Prostate gland (tissue), 2 donors: ENCODE measurements around the gene CHST2. TPM values are rescaled to one million over a fixed set of nuclear protein-coding genes. Genes with fewer than 3 reads are reported as not detected.
"Not testable (repeated sequence)": the region's sequence is repeated elsewhere in the genome, so short reads cannot be mapped to it uniquely, and the experiment has no call there.

Source experiments
- DNase-seq: peaks from one replicate; pipeline ENCODE4 v3.0.0-alpha.2; 2019; ENCODE audit warnings: low spot score
- H3K27ac ChIP-seq, 2 donors: fragments of 200-600 bp; sonication (generic); 2 replicates each; pipeline ENCODE4 v1.5.1; 2017 to 2019
- H3K27me3 ChIP-seq: fragments of 200-600 bp; sonication (generic); replicated peaks from 2 replicates; pipeline ENCODE4 v1.5.1; 2019; ENCODE audit not compliant: insufficient read depth
- H3K36me3 ChIP-seq, 2 donors: fragments of 200-600 bp; sonication (generic); 1 replicate in 1 of 2; 2 replicates in 1 of 2; pipeline versions ENCODE4 v1.5.1 to v1.8.1; 2017 to 2019
- H3K4me1 ChIP-seq: fragments of 200-600 bp; sonication (generic); replicated peaks from 2 replicates; pipeline ENCODE4 v1.5.1; 2019
- H3K4me3 ChIP-seq, 2 donors: fragments of 200-600 bp; sonication (generic); 2 replicates each; pipeline ENCODE4 v1.5.1; 2017 to 2019
- H3K9me3 ChIP-seq: fragments of 200-600 bp; sonication (generic); 2 replicates; pipeline ENCODE4 v1.5.1; 2017
- CTCF ChIP-seq, 4 experiments: fragments of 200-600 bp in 2 of 4; fragments of 450-650 bp in 2 of 4; sonication (generic) in 2 of 4; IDR thresholded peaks; 1 replicate in 3 of 4; 2 replicates in 1 of 4; pipeline ENCODE4 v1.5.1; 2016 to 2019; ENCODE audit warnings: antibody characterized with exemption in 4 of 4, mild to moderate bottlenecking in 2 of 4, moderate library complexity in 2 of 4
- POLR2A ChIP-seq: fragments of 450-650 bp; IDR thresholded peaks from one replicate; pipeline ENCODE4 v1.6.1; 2016; ENCODE audit warnings: antibody characterized with exemption, mild to moderate bottlenecking
- POLR2AphosphoS5 ChIP-seq: sonication (generic); formaldehyde crosslinking; IDR thresholded peaks from one replicate; pipeline ENCODE4 v1.6.1; 2017; ENCODE audit warnings: antibody characterized with exemption
- WGBS: methylation state at CpG from one replicate; pipeline ENCODE4 v1.1.5; 2018; 5-methylcytosine and 5-hydroxymethylcytosine counted together
- intact Hi-C: fragments of 100-400 bp; cut with DNase I; formaldehyde crosslinking; loops from one replicate; pipeline ENCODE4 v1.14.2; 2022
- total RNA-seq, 2 donors: library from RNA; depleted of rRNA; stranded (reverse); fragments of >200 nt; gene quantifications; one replicate each; pipeline ENCODE4 v1.1.0, GENCODE V29; 2016

The CHST2 gene
- 1 to 10 TPM; 9.6 to 9.7 TPM for total RNA-seq

- H3K27ac ChIP-seq = peak within 1 kb of the TSS; percentile 53 to 60
- H3K36me3 ChIP-seq = no peaks in the 10 kb centered on the region
- no peaks in the 10 kb centered on the region for H3K9me3 ChIP-seq
- H3K4me3 ChIP-seq = peak within 1 kb of the TSS; percentile 56 to 61
- under 1% methylated on average over 65 of the region's 102 CpGs for WGBS
- TF ChIP-seq POLR2A (peak; percentile 78), POLR2AphosphoS5 (no peak), CTCF (IDR thresholded peaks at IDR 0.05) (no peak)
- no peaks in the 10 kb centered on the region for H3K27me3 ChIP-seq
- intact Hi-C loops = no loop called here
- peak; percentile 65 for DNase-seq
- H3K4me1 ChIP-seq = no peaks in the 10 kb centered on the region
Observed at GRCh38 chr3:143119009-143119914, at the start of gene CHST2. TSS of gene CHST2 (plus strand) at chr3:143119771. CDS start at chr3:143120817, 1,046 bp downstream.

- H3K4me3 ChIP-seq = no peak overlapping the region
- 85% methylated on average over 3 of the region's 3 CpGs for WGBS
- intact Hi-C loops = no loop called here
Observed at GRCh38 chr3:143070977-143071551, 48.5 kb upstream of the CHST2 start.

GRCh38 chr3:143071776-143072175, 47.8 kb upstream of the CHST2 start:
- WGBS = 95% methylated on average over 6 of the region's 6 CpGs
- H3K27me3 ChIP-seq = no peaks in the 10 kb centered on the region
- H3K9me3 ChIP-seq = no peaks in the 10 kb centered on the region
- no peak for TF ChIP-seq POLR2AphosphoS5
- no peak for TF ChIP-seq POLR2A
- no peak for TF ChIP-seq CTCF (IDR thresholded peaks at IDR 0.05)
- H3K4me3 ChIP-seq = no peak overlapping the region
- no peak for DNase-seq
- H3K36me3 ChIP-seq = no peaks in the 10 kb centered on the region
- H3K27ac ChIP-seq = no peak overlapping the region
- no peaks in the 10 kb centered on the region for H3K4me1 ChIP-seq
- intact Hi-C loops = no loop called here

More at GRCh38 chr3:143070977-143071551, 48.5 kb upstream of the CHST2 start:
- no peak for TF ChIP-seq POLR2A
- TF ChIP-seq POLR2AphosphoS5 = no peak
- no peak for TF ChIP-seq CTCF (IDR thresholded peaks at IDR 0.05)
- no peaks in the 10 kb centered on the region for H3K4me1 ChIP-seq
- H3K27me3 ChIP-seq = no peaks in the 10 kb centered on the region
- no peak overlapping the region for H3K27ac ChIP-seq
- no peaks in the 10 kb centered on the region for H3K36me3 ChIP-seq
- DNase-seq = no peak
- no peaks in the 10 kb centered on the region for H3K9me3 ChIP-seq

- H3K27me3 ChIP-seq, H3K4me1 ChIP-seq, H3K9me3 ChIP-seq, DNase-seq, H3K27ac ChIP-seq, H3K4me3 ChIP-seq, intact Hi-C loops, H3K36me3 ChIP-seq: not testable (repeated sequence)
- WGBS = 87% methylated on average over 12 of the region's 12 CpGs
Observed at GRCh38 chr3:143072298-143073020, 47.1 kb upstream of the CHST2 start.

GRCh38 chr3:143073541-143073940, 46.0 kb upstream of the CHST2 start:
- intact Hi-C loops, H3K27me3 ChIP-seq, H3K9me3 ChIP-seq, DNase-seq, H3K27ac ChIP-seq, H3K36me3 ChIP-seq, H3K4me3 ChIP-seq, H3K4me1 ChIP-seq: not testable (repeated sequence)
- WGBS = 86% methylated on average over 15 of the region's 15 CpGs

GRCh38 chr3:143073983-143074382, 45.6 kb upstream of the CHST2 start:
- H3K9me3 ChIP-seq, H3K4me3 ChIP-seq, DNase-seq, H3K36me3 ChIP-seq, H3K27ac ChIP-seq, H3K4me1 ChIP-seq, H3K27me3 ChIP-seq, intact Hi-C loops: not testable (repeated sequence)
- WGBS = 86% methylated on average over 5 of the region's 5 CpGs
